A549 (cell line): Measurements from ENCODE around the gene CTXN1.

Experiments used
- CTCF ChIP-seq: fragments of >200 bp; sonication (Bioruptor Twin); formaldehyde crosslinking; IDR thresholded peaks from 3 replicates; pipeline ENCODE4 v1.5.1; 2016
- HMGXB4 ChIP-seq: fragments of 250-450 bp; sonication (Bioruptor Pico); IDR thresholded peaks from 2 replicates; pipeline ENCODE4 v1.5.0; 2021; ENCODE audit warnings: mild to moderate bottlenecking, moderate library complexity, borderline replicate concordance
- KDM1A ChIP-seq: fragments of 200-600 bp; sonication (generic); IDR thresholded peaks from 2 replicates; pipeline ENCODE4 v1.6.1; 2016; ENCODE audit warnings: low read depth, mild to moderate bottlenecking
- NR3C1 ChIP-seq: fragments of >200 bp; sonication (Bioruptor Twin); formaldehyde crosslinking; IDR thresholded peaks from 3 replicates; pipeline ENCODE4 v1.6.1; 2017
- PHF8 ChIP-seq: fragments of 200-600 bp; sonication (generic); IDR thresholded peaks from 2 replicates; pipeline ENCODE4 v1.6.1; 2016; ENCODE audit warnings: low read depth, mild to moderate bottlenecking, antibody characterized with exemption, moderate library complexity, borderline replicate concordance
- POLR2A ChIP-seq: IDR thresholded peaks from 2 replicates; pipeline ENCODE4 v1.6.1; 2012; ENCODE audit warnings: mild to moderate bottlenecking, low read length
- ZFP36 ChIP-seq: fragments of 450-650 bp; IDR thresholded peaks from 2 replicates; pipeline ENCODE4 v1.6.1; 2014; ENCODE audit warnings: borderline replicate concordance; ENCODE audit not compliant: partially characterized antibody
- ZSCAN20 ChIP-seq: fragments of 250-450 bp; sonication (Bioruptor Pico); IDR thresholded peaks from 2 replicates; pipeline ENCODE4 v1.8.0; 2022; ENCODE audit warnings: mild to moderate bottlenecking, moderate library complexity

- no peak for TF ChIP-seq CTCF
- TF ChIP-seq POLR2A = no peak
- TF ChIP-seq ZFP36 = no peak
- no peak for TF ChIP-seq ZSCAN20 (CRISPR knock-in tag)
- TF ChIP-seq NR3C1 = no peak
- no peak for TF ChIP-seq HMGXB4 (CRISPR knock-in tag)
- TF ChIP-seq PHF8 = no peak
- TF ChIP-seq KDM1A = no peak
These were observed 42.8 kb downstream of the CTXN1 start for GRCh38 chr19:7883105-7883504.
